ENCODE data around the gene MVP. TPM values are rescaled to one million over a fixed set of nuclear protein-coding genes. Genes with fewer than 3 reads are reported as not detected.

MVP gene
- total RNA-seq, 5 donors from 2014 or later (not counting 1 experiment from before 2014, with no cell fraction given), result 140 to 173 (median 158) TPM

- Histone ChIP-seq H3K4me3 (ENCODE audit: control insufficient read depth in 1 of 2, extremely low read depth in 1 of 2, low read length in 1 of 2) (no peak overlapping the region), H3K27ac (ENCODE audit: low read length) (no peak overlapping the region), H3K36me3 (ENCODE audit: control insufficient read depth in 2 of 2, extremely low read depth in 1 of 2, insufficient read depth in 1 of 2, low read length in 1 of 2) (peaks cover 16 to 41% of the 10 kb centered on the region in 2 donors), H3K27me3 (replicated peaks in 1 of 2; ENCODE audit: control insufficient read depth in 2 of 2, extremely low read depth in 1 of 2, insufficient read depth in 2 of 2, low read length in 1 of 2) (no peaks in the 10 kb centered on the region), H3K4me1 (ENCODE audit: control insufficient read depth in 1 of 2, extremely low read depth in 1 of 2, insufficient read depth in 2 of 2, low read length in 2 of 2) (peaks cover 0 to 9% of the 10 kb centered on the region in 2 experiments), H3K9me3 (no peaks in the 10 kb centered on the region)
- POLR2A ChIA-PET, result interaction anchor here (0.5 to 0.8 kb wide), 9 partner anchors 16 to 838 kb away, joined by 3 to 7 read pairs (median 4); no protein-coding TSS in a partner anchor
- Mint-ChIP-seq H3K27ac (peak overlapping the region; percentile 69 to 72), H3K9me3 (no peaks in the 10 kb centered on the region), H3K27me3 (no peaks in the 10 kb centered on the region), H3K4me1 (peaks cover 5 to 13% (median 12%) of the 10 kb centered on the region in 3 donors), H3K4me3 (no peak overlapping the region), H3K36me3 (peaks cover 19% of the 10 kb centered on the region)
- DNase-seq (peak; percentile 59 to 88 (median 78)), ATAC-seq (replicated peaks in 1 of 4) (peak; percentile 90 to 94 (median 92))
- CTCF ChIA-PET, result interaction anchor here (0.5 to 3.4 kb wide), 31 partner anchors 8 to 1043 kb away, joined by 3 to 66 read pairs (median 4); partner anchors contain the start of genes KIF22 (in 1 of the 2), PAGR1 (in 1 of the 2), QPRT (in 1 of the 2) and TAOK2 (in 1 of the 2)
- 12% methylated on average over 5 of the region's 15 CpGs for WGBS (ENCODE audit: insufficient coverage)
Observed at GRCh38 chr16:29848420-29849297, 28.4 kb downstream of the MVP start.

GRCh38 chr16:29849505-29849904 is 29.2 kb downstream of the MVP start:
- H3K27ac Mint-ChIP-seq, result peak overlapping the region; percentile 27 to 69
- ATAC-seq (replicated peaks in 1 of 4) (no peak), DNase-seq (no peak)
- H3K9me3 Mint-ChIP-seq, result no peaks in the 10 kb centered on the region
- H3K4me3 Mint-ChIP-seq, result no peak overlapping the region
- WGBS (ENCODE audit: insufficient coverage), result 60% methylated on average over 1 of the region's 5 CpGs
- H3K36me3 Mint-ChIP-seq, result peaks cover 15% of the 10 kb centered on the region
- POLR2A ChIA-PET, result interaction anchor here (0.6 to 0.8 kb wide), 3 partner anchors 41 to 161 kb away, joined by 4 to 7 read pairs (median 6); no protein-coding TSS in a partner anchor
- H3K4me1 Mint-ChIP-seq, result peaks cover 5 to 13% (median 10%) of the 10 kb centered on the region in 3 donors
- CTCF ChIA-PET, result interaction anchor here (0.6 to 3.4 kb wide), 6 partner anchors 42 to 1405 kb away, joined by 3 to 66 read pairs (median 6); partner anchors contain the start of gene TLCD3B (in 1 of the 2)
- H3K9me3 ChIP-seq, result no peaks in the 10 kb centered on the region
- H3K27me3 Mint-ChIP-seq, result no peaks in the 10 kb centered on the region
- peaks cover 12 to 34% of the 10 kb centered on the region in 2 donors for H3K36me3 ChIP-seq (ENCODE audit: control insufficient read depth in 2 of 2, extremely low read depth in 1 of 2, insufficient read depth in 1 of 2, low read length in 1 of 2)
- no peaks in the 10 kb centered on the region for H3K27me3 ChIP-seq (replicated peaks in 1 of 2; ENCODE audit: control insufficient read depth in 2 of 2, extremely low read depth in 1 of 2, insufficient read depth in 2 of 2, low read length in 1 of 2)
- H3K4me3 ChIP-seq (ENCODE audit: control insufficient read depth in 1 of 2, extremely low read depth in 1 of 2, low read length in 1 of 2), result no peak overlapping the region
- peaks cover 0 to 9% of the 10 kb centered on the region in 2 experiments for H3K4me1 ChIP-seq (ENCODE audit: control insufficient read depth in 1 of 2, extremely low read depth in 1 of 2, insufficient read depth in 2 of 2, low read length in 2 of 2)
- no peak overlapping the region for H3K27ac ChIP-seq (ENCODE audit: low read length)

GRCh38 chr16:29850998-29851397 is 30.7 kb downstream of the MVP start:
- no peaks in the 10 kb centered on the region for H3K9me3 Mint-ChIP-seq
- WGBS (ENCODE audit: insufficient coverage), result 100% methylated on average over 1 of the region's 3 CpGs
- no peak overlapping the region for H3K27ac Mint-ChIP-seq

GRCh38 chr16:29852654-29853053 is 32.4 kb downstream of the MVP start:
- Mint-ChIP-seq H3K4me1 (peaks cover 3 to 13% (median 10%) of the 10 kb centered on the region in 3 donors), H3K9me3 (no peaks in the 10 kb centered on the region), H3K36me3 (no peaks in the 10 kb centered on the region), H3K27ac (no peak overlapping the region), H3K27me3 (no peaks in the 10 kb centered on the region), H3K4me3 (no peak overlapping the region)
- H3K4me3 ChIP-seq (ENCODE audit: control insufficient read depth in 1 of 2, extremely low read depth in 1 of 2, low read length in 1 of 2), result no peak overlapping the region
- ATAC-seq (replicated peaks in 1 of 4), result no peak
- H3K36me3 ChIP-seq (ENCODE audit: control insufficient read depth in 2 of 2, extremely low read depth in 1 of 2, insufficient read depth in 1 of 2, low read length in 1 of 2), result peaks cover 2 to 3% of the 10 kb centered on the region in 2 donors
- no peaks in the 10 kb centered on the region for H3K27me3 ChIP-seq (replicated peaks in 1 of 2; ENCODE audit: control insufficient read depth in 2 of 2, extremely low read depth in 1 of 2, insufficient read depth in 2 of 2, low read length in 1 of 2)
- POLR2A ChIA-PET, result interaction anchor here in 1 of 2 donors (0.6 kb wide), 2 partner anchors 192 to 515 kb away, joined by 4 to 5 read pairs; no protein-coding TSS in a partner anchor
- H3K9me3 ChIP-seq, result no peaks in the 10 kb centered on the region
- DNase-seq, result no peak
- WGBS (ENCODE audit: insufficient coverage), result 100% methylated on average over 1 of the region's 7 CpGs
- CTCF ChIA-PET, result no interaction called here
- H3K4me1 ChIP-seq (ENCODE audit: control insufficient read depth in 1 of 2, extremely low read depth in 1 of 2, insufficient read depth in 2 of 2, low read length in 2 of 2), result peaks cover 0 to 9% of the 10 kb centered on the region in 2 experiments
- no peak overlapping the region for H3K27ac ChIP-seq (ENCODE audit: low read length)

More at GRCh38 chr16:29850998-29851397, 30.7 kb downstream of the MVP start:
- H3K9me3 ChIP-seq, result no peaks in the 10 kb centered on the region
- Mint-ChIP-seq H3K4me3 (no peak overlapping the region), H3K36me3 (peaks cover 6% of the 10 kb centered on the region), H3K27me3 (no peaks in the 10 kb centered on the region), H3K4me1 (peaks cover 5 to 13% (median 10%) of the 10 kb centered on the region in 3 donors)
- H3K36me3 ChIP-seq (ENCODE audit: control insufficient read depth in 2 of 2, extremely low read depth in 1 of 2, insufficient read depth in 1 of 2, low read length in 1 of 2), result peaks cover 11 to 19% of the 10 kb centered on the region in 2 donors
- H3K4me1 ChIP-seq (ENCODE audit: control insufficient read depth in 1 of 2, extremely low read depth in 1 of 2, insufficient read depth in 2 of 2, low read length in 2 of 2), result peaks cover 0 to 9% of the 10 kb centered on the region in 2 experiments
- no peak for ATAC-seq (replicated peaks in 1 of 4)
- no peak for DNase-seq
- CTCF ChIA-PET, result interaction anchor here in 1 of 2 donors (0.6 to 1.0 kb wide), 3 partner anchors 30 to 181 kb away, joined by 3 to 6 read pairs (median 4); no protein-coding TSS in a partner anchor
- POLR2A ChIA-PET, result interaction anchor here in 1 of 2 donors (0.6 to 0.7 kb wide), 2 partner anchors 76 to 151 kb away, joined by 6 to 8 read pairs; no protein-coding TSS in a partner anchor
- no peak overlapping the region for H3K27ac ChIP-seq (ENCODE audit: low read length)
- no peak overlapping the region for H3K4me3 ChIP-seq (ENCODE audit: control insufficient read depth in 1 of 2, extremely low read depth in 1 of 2, low read length in 1 of 2)
- H3K27me3 ChIP-seq (replicated peaks in 1 of 2; ENCODE audit: control insufficient read depth in 2 of 2, extremely low read depth in 1 of 2, insufficient read depth in 2 of 2, low read length in 1 of 2), result no peaks in the 10 kb centered on the region

GRCh38 chr16:29854520-29855100 is 34.3 kb downstream of the MVP start:
- H3K27ac Mint-ChIP-seq, result no peak overlapping the region
- ChIA-PET POLR2A (no interaction called here), CTCF (interaction anchor here in 1 of 2 donors (0.6 kb wide), 1 partner anchor 160 kb away, joined by 3 read pairs; no protein-coding TSS in a partner anchor)
- ATAC-seq (replicated peaks in 1 of 4) (no peak), DNase-seq (no peak)
- peaks cover 0 to 6% (median 2%) of the 10 kb centered on the region in 3 donors for H3K4me1 Mint-ChIP-seq
- H3K36me3 Mint-ChIP-seq, result peaks cover 13% of the 10 kb centered on the region
- H3K9me3 ChIP-seq, result no peaks in the 10 kb centered on the region
- no peaks in the 10 kb centered on the region for H3K4me1 ChIP-seq (ENCODE audit: control insufficient read depth in 1 of 2, extremely low read depth in 1 of 2, insufficient read depth in 2 of 2, low read length in 2 of 2)
- no peaks in the 10 kb centered on the region for H3K27me3 ChIP-seq (replicated peaks in 1 of 2; ENCODE audit: control insufficient read depth in 2 of 2, extremely low read depth in 1 of 2, insufficient read depth in 2 of 2, low read length in 1 of 2)
- no peak overlapping the region for H3K27ac ChIP-seq (ENCODE audit: low read length)
- H3K9me3 Mint-ChIP-seq, result no peaks in the 10 kb centered on the region
- 85% methylated on average over 5 of the region's 5 CpGs for WGBS (ENCODE audit: insufficient coverage)
- H3K4me3 Mint-ChIP-seq, result no peak overlapping the region
- peaks cover 12 to 16% of the 10 kb centered on the region in 2 donors for H3K36me3 ChIP-seq (ENCODE audit: control insufficient read depth in 2 of 2, extremely low read depth in 1 of 2, insufficient read depth in 1 of 2, low read length in 1 of 2)
- H3K27me3 Mint-ChIP-seq, result no peaks in the 10 kb centered on the region
- no peak overlapping the region for H3K4me3 ChIP-seq (ENCODE audit: control insufficient read depth in 1 of 2, extremely low read depth in 1 of 2, low read length in 1 of 2)
